GM23248 (cell line): ENCODE data around the gene CRY2.

Experiments
- EZH2 ChIP-seq: fragments of 200-600 bp; sonication (generic); IDR thresholded peaks from 2 replicates; pipeline ENCODE4 v1.6.1; 2018; ENCODE audit warnings: antibody characterized with exemption, mild to moderate bottlenecking; ENCODE audit not compliant: insufficient read depth, poor library complexity, severe bottlenecking
- EZH2phosphoT487 ChIP-seq: fragments of 200-600 bp; sonication (generic); IDR thresholded peaks from 2 replicates; pipeline ENCODE4 v1.6.1; 2018; ENCODE audit warnings: antibody characterized with exemption, moderate library complexity, mild to moderate bottlenecking, low read depth; ENCODE audit not compliant: insufficient read depth

DNA sequence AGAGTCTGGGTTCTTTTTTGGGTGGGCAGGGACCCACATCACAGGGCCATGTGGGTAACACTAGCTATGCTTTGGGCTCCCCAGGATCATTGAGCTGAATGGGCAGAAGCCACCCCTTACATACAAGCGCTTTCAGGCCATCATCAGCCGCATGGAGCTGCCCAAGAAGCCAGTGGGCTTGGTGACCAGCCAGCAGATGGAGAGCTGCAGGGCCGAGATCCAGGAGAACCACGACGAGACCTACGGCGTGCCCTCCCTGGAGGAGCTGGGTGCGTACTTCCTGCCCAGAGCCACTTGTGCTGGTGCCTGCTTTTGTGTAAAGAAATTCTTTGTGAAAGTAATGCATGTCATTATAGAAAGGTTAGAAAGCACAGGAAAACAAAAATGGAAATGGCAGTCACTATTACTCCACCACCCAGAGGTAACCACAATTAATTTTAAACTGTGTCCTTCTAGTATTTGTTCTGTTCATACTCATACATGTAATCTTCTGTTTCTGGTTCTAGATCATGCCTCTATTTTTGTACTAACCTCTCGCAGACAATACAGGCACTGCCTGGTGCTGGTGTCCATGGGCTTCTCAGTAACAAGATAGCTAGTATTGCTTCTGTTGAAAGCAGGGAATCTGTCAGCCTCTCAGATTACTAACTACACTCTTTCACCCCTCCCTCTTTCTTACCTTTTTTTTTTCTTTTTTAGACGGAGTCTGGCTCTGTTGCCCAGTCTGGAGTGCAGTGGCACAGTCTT lies 13.7 kb downstream of the CRY2 start:
- TF ChIP-seq EZH2phosphoT487 (no peak), EZH2 (no peak)
